GM21447 (cell line): Measurements from ENCODE around the gene TELO2.

Source experiments
- ATAC-seq: cut with Tn5 transposase; IDR thresholded peaks from one replicate; pipeline ENCODE4 v1.9.1; 2021; ENCODE audit not compliant: unreplicated experiment

TELO2 gene

DNA sequence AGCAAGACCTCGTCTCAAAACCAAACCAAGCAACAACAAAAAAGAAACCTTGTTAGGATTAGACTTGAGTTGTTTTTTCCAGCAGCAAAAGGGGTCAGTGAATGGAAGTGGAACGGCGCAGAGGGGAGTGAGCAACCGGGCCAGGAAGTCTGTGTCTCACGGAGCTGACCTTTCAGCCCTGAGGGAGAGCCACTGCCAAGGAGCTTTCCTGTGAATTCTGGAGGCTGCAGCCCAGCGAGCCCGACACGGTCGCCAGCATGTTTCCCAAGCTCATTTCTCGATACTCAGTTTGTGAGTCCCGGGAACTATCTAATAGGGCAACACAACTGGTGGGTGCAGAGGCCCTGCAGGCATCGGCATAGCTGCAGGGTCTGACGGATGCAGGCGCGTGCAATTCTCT, 19.6 kb downstream of the TELO2 start:
- no peak for ATAC-seq

DNA sequence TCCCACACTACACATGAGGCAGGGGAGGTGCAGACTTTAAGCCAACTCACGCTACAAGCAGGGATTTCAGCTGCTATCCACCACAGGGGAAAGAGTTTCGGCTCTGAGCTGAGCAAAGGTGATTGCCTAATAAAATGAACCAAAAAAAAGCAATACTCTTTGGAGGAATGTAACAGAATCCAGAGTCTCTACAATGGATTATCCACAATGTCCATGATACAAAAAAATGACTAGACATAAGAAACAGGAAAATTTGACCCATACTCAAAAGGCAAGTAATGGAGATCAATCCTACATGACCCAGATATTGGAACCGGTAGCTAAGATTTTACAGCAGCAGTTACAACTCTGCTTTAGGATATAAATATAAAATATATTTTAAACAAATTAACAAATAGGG, 21.3 kb downstream of the TELO2 start:
- no peak for ATAC-seq

DNA sequence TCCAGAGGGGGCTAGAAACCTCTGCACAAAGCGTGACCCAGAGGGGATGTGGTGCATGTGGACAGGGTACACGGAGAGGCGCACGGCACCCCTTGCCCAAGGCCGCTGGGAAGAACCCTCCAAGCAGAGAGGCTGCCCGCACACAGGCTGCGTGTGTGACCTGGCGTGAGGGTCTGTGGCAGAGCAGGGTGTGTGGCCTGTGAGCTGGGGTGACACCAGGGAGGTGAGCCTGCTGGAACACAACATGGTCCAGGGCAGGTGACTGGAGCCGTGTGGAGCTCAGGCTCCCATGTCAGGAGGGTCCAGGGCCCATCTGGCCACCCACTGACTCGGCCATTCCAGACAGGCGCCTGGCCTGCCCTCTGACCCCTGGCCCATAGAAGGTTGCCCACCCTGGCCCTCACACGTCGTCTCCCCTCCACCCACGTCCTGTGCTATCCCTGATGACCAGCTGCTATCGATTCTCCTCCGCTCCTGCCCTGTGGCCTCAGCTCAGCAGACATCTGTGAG, 25.5 kb downstream of the TELO2 start:
- ATAC-seq = no peak

DNA sequence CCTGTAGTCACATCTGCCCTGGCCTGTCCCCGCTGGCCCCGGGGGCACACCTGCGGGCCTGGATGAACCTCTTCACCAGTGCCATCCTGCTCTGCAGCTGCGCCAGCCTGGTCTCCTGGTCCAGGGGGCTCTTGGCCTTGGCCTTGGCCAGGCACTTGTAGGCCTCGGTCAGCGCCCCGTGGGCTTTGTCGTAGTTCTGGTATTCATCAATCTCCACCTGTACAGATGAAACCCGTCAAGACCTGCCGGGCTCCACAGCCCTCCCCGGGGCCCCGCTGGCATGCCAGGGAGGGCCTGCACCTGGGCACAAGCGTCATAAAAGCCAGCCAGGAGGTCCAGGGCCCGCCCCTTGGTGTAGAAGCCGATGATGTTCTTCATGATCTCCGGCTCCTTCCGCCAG, 26.7 kb downstream of the TELO2 start:
- ATAC-seq = no peak

DNA sequence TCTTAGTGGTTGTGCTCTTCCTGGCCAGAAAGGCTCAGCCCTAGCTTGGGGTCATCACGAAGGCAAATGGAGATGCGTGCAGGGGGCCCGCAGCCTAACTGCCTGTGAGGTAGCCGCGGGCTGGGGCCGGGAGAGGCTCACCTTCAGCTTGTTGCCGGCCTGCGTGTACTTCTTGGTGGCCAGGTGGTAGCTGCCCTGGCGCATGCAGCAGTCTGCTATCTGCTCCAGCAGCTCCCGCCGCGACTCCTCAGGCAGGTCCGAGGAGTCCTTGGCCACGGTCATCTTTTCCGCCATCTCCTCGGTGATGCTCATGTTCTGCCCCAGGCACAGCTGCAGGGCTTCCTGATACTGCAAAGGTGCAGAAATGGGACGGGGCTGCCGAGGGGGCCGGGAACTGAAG, 27.3 kb downstream of the TELO2 start:
- ATAC-seq = no peak

DNA sequence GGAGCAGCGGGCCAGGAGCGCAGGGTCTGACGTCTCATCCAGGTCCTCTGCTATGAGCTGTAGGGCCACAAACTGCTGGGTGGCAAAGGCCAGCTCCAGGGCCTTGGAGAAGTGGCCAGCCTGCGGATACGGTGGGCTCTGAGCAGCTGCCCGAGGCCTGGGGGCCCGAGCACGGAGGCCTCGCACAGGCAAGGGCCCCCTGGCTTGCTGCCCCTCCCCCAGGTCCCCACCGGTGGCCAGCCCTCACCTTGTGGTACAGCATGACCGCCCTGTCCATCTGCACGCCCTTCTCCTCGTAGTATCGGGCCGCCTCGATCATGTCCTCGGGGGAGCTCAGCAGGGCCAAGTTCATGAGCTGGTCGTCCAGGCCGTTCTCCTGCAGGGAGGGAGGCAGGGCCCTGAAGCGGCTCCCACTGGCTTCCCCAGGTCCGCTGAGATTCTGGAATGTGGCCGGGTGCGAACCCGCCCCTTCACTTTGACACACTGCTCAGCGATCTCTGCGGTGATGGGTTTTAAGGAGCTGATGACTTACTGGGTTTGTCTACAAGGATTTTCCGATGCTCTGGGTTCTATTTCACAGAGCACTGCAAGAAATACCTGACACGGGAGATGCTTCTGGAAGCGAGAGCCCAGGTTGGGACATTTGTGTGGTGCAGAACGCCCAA, 30.6 kb downstream of the TELO2 start:
- ATAC-seq = no peak

DNA sequence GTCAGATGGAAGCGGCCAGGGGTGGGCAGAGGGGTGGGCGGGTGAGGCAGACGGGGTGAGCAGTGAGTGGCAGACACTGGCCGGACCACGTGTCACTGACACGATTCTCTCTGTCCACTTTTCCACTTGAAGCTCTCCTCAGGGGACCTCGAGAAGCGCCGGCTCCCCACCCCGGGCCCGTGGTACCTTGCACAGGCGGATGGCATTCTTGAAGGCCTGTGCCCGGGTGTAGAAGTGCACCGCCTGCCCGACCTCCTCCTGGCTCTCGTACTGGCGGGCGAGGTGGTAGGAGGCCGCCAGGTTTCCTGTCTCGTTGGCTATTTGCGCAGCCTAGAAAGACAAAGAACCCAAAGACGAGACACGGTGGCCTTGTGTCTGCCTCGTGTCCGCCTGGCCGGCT, 31.2 kb downstream of the TELO2 start:
- ATAC-seq = no peak

DNA sequence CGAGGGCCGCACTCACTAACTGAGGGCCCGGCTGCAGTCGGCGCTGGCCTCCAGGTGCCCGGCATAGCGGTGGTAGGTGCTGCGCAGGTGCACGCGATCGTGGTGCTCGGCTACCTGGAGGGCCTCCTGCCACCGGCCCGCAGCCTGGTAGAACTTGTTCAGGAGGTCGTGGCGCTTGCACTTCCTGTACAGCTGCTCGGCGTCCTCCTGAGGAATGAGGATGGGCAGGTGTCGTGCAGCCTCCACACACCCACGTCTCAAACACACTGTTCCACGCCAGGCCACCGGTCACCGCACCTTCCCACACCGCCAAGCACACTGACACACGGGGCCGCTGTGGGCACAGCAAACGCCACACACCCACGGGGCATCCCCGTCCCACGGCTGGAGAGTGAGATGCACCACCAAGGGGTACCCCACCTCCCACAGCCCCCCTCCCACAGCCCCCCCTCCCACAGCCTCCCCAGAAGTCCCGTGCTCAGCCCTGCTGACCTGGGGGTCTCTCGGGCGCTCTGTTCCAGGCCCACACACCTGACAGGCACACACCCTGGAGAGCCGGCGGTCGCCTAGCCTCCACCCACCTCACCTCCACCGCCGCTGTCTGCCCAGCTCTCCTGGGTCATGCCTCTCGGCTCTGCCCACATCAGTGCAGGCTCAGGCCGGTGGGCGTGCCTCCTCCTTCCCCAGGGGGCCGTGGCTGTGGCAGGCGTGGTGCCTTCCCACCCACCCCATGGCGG, 32.9 kb downstream of the TELO2 start:
- no peak for ATAC-seq

DNA sequence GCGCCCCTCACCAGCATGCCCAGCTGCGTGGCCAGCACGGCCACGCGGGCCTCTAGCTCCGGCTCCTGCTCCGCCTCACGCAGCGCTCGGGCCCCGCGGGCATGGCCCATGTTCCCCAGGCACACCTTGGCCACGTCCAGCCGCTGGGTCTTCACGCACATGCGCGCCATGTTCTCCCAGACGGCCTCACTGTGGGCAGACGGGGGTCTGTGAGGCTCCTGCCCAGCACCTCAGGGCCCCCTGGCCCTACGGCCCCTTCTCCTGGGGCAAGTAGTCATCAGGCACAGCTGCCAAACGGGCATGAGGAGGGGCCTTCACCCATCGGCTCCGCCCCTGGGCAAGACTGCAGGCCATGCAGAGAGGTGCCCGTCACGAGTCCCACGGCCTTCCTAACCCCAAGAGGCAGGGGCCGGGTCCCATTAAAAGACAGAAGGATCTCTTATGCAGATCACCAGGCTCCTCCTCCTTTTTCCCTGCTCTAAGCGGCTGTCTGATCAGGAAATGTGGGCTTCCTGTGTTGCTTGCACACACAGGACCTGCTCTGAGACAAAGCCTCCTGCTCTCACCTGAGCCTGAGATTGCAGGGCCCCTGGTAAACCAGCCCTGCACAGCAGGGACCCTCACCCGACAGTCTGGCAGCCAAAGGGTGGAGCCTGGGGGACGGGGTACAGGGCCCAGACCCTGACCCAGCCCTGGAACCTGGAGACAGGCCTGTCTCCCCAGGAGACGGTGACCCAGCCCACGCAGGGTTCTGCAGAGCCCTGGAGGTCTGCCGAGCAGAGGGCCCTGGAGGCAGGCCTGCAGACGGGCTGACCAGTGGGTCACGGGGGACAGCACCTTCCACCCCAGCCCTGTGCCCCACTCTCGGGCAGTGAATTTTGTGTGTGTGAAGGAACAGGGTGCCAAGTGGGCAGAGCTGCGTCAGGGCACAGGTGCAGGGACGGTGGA, 33.7 kb downstream of the TELO2 start:
- no peak for ATAC-seq

DNA sequence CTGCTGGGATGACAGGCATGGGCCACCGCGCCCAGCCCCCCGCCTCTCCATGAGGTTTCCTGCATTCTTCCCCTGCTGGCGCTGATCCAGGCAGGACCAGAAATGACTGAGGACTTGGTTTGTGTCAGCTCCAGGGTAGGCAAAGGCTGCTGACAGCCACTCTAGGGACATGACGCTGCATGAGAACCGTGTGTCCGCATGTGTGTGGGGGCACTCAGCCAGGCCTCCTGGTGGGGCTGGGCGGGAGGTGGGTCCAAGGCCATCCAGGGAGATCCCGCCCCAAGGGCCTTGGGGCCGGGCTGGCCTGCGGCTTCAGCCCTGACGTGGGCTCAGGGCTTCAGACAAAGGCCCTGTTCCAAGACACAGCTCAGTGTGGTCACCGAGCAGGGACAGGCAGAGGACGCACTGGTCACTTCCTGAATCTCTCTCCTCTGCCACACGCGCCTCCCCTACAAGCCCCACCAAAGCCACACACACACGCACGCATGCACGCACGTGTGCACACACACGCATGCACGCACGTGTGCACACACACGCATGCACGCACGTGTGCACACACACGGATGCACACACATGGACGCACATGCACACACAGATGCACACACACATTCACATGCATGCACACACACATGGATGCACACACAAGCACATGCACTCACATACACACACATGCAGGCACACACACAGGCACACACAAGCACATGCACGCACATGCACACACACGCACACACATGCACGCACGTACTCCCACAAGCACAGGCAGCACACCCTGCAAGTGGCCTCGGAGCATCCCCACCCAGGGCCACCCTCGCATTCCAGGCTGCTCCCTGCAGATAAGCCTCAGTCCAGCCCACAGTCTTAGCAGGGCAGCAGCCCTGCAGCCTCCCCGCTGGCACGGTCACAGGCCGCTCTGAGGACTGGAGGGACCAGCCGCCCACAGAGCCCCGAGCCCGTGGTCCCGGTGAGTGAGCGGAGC, 35.0 kb downstream of the TELO2 start:
- no peak for ATAC-seq

DNA sequence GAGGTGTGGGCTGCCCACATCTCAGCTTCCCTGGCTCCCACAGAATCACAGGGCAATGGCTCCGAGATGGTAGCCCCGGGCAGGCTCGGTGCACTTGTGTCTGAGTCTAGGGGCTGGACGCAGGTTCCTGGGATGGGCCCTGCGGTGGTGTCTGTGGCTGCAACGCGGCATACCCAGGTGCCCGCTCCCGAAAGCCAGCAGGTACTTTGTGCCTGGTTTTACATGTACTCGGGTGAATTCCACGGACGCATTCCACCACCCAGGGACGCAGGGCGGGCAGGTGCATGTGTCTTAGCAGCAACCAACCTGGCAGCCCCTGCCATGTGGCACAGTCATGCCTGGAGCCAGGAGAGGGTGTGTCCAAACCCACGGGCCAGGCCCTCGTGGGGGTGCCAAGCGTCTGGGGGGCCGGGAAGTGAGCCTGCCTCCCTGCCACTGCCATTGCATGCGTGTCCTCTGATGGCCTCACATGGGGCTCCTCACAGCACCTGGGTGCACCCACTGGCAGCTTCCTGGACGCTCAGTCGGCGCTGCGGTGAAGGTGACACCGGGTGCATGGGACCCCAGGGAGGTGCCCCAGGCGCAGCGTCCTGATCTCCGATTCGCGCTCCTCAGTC, 35.9 kb downstream of the TELO2 start:
- ATAC-seq = no peak

DNA sequence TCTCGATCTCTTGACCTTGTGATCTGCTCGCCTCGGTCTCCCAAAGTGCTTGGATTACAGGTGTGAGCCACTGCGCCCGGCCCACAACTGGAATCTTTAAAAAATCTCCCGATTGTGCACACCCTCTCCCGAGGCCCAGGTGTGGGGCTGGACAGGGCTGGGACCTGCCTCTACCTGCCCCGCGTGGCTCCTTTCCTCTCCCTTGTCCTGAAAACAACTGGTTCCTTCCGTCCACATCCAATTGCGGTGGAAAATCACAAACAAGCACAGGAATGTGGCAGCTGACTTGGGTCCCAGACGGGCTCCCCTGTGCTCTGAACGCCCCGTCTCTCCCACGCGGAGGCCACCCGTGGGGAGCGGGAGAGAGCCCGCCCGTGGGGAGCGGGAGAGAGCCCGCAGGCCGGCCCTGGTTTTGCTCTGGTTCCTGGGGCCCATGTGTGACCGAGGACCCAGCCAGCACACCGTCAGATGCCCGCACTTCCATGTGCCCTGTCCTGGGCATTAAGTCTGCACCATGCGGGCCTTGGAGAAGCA, 37.3 kb downstream of the TELO2 start:
- no peak for ATAC-seq

DNA sequence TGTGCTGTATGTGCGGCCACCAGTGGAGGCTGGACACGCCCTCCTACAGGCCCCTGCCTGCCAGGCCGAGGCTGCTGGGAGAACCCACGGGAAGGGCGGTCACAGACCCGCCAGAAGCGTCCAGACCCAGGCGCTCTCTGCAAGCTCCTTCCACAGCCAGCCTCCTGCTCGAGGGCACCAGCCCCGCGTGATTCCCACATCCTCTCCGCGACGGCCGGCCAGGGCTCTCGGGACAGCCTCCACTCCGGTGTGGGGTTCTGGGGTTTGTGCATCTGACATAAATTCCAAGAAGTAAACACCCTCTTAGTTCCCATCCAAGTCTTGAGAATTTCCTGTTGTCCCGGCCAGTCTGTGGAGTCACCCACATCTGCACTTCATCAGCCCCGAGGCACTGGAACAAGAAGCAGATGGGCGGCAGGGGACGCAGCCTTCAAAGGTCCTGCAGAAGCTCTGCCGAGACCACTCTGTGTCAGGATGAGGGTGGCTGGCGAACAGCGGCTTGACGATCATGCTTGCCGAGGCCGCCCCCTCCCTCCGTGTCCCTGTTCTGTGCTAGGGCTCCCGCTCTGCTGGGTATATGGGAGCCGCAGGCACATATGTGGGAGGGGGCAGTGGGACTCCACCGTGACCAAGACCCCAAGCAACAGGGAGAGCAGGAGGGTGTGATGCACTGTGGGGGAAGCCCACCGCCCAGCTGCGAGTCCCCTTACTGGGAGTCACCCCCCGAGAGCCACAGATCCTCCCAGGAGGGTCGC, 37.9 kb downstream of the TELO2 start:
- no peak for ATAC-seq

DNA sequence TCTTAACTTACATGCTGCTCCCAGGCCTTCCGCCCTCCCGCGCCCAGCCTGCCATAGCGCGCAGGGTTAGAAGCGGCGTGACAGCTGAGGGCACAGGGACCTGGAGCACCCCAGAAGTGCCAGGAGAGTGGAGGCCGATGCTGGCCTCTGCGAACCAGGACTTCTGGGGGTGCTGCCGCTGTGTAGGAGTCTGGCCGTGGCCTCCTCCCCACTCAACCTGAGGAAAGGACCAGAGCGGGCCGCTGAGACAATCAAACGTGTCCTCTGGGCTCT, 38.4 kb downstream of the TELO2 start:
- no peak for ATAC-seq

DNA sequence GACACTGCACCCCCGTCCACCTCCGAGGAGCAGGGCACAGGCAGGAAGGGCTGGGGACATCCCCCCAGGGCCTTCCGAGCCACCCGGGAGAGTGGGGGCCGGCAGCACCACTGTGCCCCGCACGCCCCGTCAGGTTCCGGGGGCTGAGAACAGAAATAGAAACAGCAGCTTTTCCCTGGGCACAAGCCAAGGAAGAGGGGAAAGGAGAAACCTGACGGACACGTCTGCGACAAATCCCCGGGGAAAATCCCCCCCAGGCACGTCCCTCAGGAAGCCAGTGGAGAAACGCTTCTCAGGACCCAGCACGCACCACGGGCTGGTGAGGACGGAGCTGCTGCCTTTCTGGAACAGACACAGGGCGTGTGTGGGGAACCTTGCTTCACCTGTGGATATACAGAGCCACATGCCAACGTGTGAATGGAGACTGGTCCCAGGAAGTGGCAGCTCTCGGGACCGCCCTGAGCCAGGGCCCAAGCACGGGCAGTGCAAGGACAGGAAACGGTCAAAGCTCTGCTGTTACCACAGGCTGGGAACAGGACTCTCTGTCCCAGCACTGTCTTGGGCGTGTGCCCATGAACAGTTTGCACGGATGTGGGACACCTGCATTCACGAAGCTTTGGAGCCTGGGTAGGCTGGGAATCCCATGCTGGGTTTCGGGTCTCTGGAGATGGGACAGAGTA, 39.1 kb downstream of the TELO2 start:
- ATAC-seq = no peak

DNA sequence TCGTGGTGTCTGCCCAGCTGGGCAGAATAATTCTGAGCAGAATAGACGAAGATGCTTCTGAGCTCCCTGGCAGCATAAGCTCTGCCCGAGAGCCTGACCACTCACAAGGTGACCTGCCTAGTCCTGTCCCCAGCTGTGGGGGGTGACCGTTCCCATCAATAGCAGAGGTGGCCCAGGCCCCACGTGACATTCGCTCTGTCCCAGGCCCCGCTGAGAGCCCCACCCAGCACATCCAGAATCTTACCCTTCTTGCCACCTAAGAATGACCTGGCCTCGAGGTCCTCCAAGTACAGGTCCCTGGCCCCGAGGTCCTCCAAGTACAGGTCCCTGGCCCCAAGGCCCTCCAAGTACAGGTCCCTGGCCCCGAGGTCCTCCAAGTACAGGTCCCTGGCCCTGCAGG, 39.6 kb downstream of the TELO2 start:
- no peak for ATAC-seq

DNA sequence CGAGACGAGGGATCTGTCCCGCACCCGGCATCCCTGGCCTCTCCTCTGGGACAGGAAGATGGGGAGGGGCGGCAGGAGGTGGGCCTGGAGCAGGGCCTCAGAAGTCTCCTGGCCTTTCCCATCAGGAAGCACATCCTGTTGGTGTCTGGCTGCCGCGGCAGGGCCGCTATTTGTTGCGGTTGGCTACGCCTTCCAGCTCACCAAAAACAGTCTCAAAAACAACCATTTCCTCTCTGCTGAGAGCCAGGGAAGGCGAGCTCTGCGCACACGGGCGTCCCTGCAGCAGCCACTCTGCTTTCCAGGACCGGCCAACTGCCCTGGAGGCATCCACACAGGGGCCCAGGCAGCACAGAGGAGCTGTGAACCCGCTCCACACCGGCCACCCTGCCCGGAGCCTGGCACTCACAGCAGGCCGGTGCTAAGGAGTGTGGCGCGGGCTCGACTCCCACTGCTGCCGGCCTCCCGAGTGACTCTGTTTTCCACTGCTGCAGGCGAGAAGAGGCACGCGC, 40.3 kb downstream of the TELO2 start, which contains the start of gene TMEM204:
TSS of gene TMEM204 (plus strand) at position 224 of the 509 bp plus-strand sequence. CDS start 610 bp downstream, outside the sequence.
- ATAC-seq = no peak
